HG02763 (cell line): Measurements from ENCODE around the gene PTGIS.

ENCODE experiments used
- ATAC-seq: cut with Tn5 transposase; IDR thresholded peaks from one replicate; pipeline ENCODE4 v1.9.1; 2021; ENCODE audit warnings: mild to moderate bottlenecking, moderate library complexity; ENCODE audit not compliant: unreplicated experiment

The PTGIS gene

DNA sequence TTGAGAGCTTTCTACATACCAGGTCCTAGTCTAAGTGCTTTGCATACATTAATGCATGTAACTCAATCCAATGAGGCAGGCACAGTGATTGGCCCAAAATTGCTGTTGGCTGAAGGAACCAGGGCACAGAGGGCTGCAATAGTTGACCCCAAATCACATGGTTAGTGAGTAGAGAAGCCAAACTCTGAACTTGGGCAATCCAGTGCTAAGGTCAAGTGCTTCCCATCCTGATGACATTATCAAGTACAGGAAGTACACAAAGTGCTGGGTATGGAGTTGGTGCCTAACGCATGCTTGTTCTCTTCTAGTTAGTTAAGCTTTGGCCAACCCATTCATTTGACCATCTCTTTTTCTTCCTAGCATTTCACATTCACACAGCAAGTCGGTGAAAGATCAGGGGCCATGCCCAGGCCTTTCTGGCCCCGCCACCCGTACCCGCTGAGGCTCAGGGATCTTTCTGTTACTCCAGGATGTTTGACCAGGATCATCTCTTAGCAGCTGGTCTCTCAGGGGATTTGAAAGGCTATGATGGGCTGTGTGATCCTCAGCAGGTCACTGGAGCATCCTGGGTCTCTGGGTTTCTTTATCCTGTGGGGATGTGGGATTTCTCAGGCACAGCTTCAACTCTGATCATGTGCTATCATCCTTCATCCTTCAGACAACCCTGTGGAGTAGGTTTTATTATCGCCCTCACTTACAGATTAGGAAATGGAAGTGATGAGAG lies 92.5 kb downstream of the PTGIS start:
- no peak for ATAC-seq

DNA sequence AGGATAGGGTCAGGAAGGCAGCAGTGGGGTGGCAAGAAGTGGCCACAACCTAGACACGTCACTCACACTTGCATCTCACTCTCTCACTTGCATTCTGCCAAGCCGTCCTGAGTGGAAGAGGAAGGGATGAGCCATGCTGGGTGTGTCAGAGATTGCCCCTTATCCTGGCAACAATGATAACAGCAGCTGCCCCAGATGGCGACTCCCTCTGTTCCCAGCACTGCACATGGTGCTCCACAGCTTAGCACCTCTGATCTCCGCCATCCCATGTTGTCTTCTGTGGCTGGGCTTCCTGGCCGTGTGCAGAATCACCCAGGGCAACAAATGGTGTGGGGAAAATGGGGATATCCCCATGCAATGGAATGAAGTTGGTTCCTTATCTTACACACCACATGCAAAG lies 96.5 kb downstream of the PTGIS start:
- no peak for ATAC-seq

DNA sequence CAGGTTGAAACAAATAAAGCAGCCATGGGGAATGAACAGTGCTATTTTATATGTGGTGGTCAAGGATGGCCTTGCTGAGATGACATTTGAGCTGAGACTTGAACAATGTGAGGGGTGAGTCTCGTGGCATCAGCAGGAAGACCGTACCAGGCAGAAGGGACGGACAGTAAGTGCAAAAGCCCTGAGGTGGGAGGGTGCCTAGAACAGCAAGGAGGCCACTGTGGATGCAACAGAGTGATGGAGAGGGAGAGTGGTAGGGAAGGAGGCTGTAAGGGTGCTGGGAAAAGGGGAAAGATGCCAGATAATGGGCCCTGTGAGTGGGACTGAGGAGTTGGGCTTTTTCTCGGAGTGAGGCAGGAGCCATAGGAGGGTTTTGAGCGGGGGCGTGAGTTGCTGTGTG lies 97.0 kb downstream of the PTGIS start:
- ATAC-seq, result no peak

DNA sequence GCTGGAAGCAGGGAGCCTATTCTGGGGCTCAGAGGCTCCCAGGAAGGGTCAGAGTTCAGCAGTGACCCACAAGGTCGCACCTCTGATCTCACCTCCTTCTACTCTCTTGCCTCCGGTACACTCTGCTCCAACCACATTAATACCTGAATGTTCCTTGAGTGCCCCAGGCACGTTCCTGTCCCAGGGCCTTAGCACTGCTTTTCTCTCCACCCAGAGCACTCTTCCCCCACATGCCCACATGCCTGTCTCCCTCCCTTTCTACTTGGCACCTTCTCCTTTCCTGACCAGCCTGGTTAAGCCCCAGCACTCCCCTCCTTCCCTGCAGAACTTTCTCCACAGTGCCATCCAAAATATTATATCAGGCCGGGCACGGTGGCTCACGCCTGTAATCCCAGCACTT lies 98.9 kb downstream of the PTGIS start:
- no peak for ATAC-seq

DNA sequence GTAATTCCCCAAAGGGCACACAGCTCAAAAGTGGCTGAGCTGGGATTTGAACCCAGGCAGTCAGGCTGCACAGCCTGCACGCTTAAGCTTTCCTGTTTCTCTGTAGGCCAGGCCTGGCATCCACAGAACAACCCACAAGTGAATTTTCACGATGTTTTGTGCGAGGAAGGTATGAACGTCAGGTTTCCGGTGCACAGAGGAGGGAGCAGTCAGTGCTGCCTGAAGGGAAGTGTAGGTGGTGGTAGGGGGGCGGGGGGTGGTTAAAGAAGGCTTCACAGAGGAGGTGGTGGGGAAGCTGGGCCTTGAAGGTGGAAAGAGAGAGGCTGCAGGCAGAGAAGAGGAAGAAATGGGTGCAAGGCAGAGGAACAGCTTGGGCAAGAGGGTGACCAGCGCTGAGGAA lies 99.5 kb downstream of the PTGIS start:
- ATAC-seq, result no peak

DNA sequence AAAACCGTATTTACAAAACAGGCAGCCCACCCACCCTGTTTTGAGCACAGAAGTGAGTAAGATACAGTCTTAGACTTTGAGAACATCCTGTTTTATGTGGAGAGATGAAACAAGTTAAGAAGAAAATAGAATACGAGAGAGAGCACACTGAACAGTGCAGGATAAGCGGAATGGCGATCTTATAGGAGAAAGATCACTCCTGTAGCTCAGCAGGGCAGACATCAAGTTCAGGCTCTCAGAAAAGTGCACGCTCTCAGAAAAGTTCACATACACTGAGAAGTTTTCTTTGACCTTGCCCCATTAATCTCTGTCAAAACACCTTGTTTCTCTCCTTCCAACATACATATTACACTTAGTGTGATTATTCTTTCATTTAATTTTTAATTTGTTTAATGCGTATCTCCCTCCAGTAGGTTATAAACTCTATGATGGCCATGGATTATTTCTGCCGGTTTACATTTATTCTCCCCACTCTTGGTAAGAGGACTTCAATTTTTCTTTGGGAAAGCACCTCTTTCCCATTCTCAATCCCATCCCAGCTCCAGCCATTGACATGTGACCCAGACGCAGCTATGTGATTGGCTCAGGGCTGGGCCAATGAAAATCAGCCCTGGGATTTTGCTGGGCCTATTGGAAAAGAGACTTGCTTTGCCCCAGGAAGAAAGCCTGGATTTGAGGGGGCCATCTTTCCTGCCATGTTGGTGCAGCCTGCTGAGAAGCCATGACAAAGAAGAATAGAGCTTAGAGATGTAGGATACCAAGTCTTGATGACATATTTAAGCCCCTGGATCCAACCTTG lies 101.6 kb downstream of the PTGIS start:
- ATAC-seq, result no peak

DNA sequence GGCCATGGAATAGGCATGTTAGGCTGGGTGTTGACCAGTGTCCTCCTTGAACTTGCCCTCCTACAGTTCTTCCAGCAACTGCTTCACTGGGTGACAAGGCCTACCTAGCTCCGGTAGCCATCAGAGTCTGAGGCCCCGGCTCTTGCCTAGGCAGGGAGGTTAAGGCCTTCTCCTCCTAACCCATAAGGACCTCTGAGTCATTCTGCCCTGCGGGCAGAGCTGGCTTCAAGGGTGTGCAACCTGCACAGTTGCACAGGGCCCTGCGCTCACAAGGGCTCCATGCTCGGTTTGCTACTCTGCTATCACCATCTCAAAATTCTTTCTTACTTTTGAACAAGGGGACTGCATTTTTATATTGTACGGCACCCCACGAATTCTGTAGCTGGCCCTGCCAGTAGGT lies 103.4 kb downstream of the PTGIS start:
- no peak for ATAC-seq

DNA sequence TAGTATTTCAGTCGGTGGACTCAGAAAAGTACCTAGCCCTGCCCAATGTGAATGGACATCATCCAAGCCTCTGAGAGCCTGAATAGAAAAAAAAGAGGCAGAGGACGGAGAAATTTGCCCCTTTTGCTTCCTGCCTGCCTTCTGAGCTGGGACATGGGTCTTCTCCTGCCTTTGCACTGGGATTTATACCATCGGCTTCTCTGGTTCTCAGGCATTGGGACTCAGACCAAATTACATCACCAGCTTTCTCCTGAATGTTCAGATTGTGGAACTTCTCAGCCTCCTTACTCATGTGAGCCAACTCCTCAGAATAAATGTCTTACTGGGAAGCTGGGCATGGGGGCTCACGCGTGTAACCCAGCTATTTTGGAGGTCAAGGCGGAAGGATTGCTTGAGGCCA lies 105.3 kb downstream of the PTGIS start:
- no peak for ATAC-seq

DNA sequence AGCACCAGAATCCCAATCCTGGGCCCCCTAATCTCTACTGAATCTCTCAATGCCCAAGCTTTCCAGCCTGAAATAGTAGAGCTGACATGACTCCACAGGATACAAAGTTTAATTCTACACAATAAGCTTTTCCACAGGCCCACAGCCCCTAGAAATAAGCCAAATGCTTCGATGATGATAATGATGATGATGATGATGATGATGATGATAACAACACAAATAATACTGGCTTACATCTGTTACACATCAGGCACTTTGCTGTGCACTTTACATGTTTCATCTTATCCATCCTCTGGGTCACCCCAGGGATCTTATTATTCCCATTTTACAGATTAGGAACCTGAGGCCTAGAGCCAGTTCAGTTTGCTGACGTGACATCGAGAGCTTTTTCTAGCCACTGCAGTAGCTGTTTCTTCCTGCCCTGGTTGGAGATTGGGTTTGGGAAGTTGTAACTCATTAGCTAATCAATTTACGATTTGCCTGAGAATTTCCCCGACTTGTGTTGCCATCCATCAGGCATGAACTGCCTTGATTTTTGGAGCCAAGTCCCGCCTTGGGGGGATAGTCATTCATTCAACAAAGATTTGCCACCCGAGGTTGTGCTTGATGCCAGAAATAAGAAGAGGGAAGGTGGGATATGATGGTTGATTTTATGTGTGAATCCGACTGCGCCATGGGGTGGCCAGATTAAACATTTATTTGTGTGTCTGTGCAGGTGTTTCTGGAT lies 105.9 kb downstream of the PTGIS start:
- ATAC-seq, result no peak

DNA sequence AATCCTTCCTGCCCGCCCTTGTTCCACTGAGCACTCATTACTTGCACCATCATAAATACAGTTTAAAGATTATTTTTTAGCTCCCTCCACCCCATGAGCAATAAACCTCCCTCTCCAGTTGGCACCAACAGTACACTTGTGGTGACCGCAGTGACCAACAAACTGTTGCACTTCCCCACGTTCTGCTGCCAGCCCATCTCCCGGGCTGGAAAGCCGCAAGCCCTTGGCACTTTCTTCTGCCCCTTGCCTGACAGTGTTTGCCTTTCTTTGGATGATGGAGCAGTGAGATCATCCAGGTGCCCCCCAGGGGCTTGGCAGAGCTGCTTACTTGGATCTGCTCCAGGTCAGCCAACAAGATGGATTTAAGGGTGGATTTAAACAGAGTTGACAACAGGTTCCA lies 107.0 kb downstream of the PTGIS start:
- no peak for ATAC-seq

DNA sequence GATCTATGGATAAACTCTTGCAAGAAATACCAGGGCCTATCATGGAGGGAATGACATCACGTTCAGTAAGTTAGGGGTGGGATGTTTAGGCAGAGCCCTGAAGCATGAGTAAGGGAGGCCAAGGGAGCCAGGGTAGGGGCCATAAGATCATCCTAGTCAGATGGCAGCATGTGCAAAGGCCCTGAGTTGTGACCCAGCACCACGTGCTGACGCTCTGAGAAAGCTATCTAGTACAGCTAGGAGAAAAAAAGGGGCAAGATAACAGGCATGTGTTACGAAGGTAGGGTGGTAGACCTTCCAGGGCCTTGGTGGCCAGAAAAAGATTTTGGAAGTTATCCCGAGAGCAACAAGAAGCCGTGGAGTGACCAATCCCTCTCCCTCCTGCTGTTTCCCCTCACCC lies 107.8 kb downstream of the PTGIS start:
- no peak for ATAC-seq

DNA sequence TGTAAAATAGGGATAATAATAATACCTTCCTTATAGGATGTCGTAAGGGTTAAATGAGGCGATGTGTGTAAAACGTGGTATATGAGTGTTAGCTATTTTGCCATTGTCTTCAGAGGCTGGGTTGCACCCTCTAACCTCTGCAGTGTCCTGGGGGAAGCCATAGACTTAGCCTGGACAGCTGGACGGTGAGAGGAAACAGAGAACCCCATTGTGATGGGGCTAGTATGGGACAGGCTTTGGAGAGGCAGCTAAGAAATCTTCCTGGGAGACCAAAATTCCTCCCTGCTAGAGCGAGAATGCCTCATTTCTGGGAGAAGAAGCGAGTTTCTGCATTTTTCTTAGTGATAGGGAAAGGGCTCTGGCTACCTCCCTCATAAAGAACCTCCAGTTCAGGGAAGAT lies 108.3 kb downstream of the PTGIS start:
- no peak for ATAC-seq

DNA sequence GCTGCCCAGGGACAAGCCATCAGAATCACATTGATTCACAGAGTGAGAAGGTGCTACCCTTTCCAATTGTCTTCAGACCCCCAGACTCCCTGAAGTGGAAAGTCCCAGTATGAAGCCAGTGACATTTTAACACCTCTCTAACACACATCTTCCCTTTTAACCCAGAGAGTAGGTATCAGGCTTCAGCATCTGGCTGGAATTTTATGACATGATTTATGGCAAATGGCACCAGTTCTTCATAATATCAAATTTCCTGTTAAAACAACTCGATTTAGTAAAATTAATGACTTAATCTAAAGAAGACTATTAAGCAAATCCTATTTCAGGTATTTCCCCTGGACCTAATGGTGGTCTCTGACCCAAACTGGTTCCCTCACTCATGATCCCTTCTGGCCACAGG lies 110.5 kb downstream of the PTGIS start:
- no peak for ATAC-seq

DNA sequence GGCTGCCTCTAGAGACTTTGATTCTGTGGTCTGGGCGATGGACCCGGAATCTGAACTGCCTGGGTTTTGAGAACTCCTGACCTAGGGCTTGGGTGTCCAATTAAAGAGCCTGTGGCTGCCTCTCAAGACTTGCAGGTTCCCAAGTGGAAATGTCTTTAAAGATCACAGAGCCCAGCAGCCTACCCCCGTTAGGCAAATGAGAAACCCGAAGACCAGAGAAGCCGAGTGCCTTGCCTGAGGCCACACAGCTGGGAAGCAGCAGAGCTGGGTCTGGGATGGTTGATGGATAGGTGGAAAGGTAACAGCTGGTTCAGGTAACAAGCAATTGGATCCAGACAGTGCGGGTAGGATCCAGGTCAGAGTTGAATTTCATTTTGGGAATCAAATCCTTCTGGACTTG lies 111.3 kb downstream of the PTGIS start:
- ATAC-seq, result no peak

DNA sequence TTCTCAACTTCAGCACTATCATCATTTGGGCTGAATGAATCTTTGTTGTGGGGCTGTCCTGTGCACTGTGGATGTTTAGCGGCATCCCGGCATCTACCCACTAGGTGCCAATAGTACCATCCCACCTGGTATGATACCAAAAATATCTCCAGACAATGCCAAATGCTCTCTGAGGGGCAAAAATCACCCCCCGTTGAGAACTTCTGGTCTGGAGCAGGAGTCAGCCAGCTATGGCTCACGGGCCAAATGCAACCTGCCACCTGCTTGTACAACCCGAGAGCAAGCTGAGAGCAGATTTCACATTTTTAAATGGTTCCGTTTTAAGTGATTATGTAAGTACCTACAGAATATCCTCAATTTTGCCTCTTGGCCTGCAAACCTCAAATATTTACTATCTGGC lies 112.2 kb downstream of the PTGIS start:
- no peak for ATAC-seq
